ENCODE results near the gene GTPBP3. TPM values are rescaled to one million over a fixed set of nuclear protein-coding genes. Genes with fewer than 3 reads are reported as not detected.
"Not testable (repeated sequence)": the region's sequence is repeated elsewhere in the genome, so short reads cannot be mapped to it uniquely, and the experiment has no call there.

GTPBP3 gene
- total RNA-seq, 3 donors from 2014 or later: 16.1 to 24.3 (median 16.8) TPM

- H3K36me3 ChIP-seq (ENCODE audit: low read depth): no peaks in the 10 kb centered on the region
- TF ChIP-seq CTCF (IDR thresholded peaks at IDR 0.05): no peak
- H3K9me3 ChIP-seq: no peaks in the 10 kb centered on the region
- H3K4me3 ChIP-seq: no peak overlapping the region
- intact Hi-C loops (cut with DNase I, micrococcal nuclease): no loop called here
- ATAC-seq (no peak), DNase-seq (no peak)
- H3K4me1 ChIP-seq (ENCODE audit: low read depth): no peaks in the 10 kb centered on the region
Measured at GRCh38 chr19:17357078-17357666, 19.8 kb downstream of the GTPBP3 start.

- no peak for TF ChIP-seq CTCF (IDR thresholded peaks at IDR 0.05)
- DNase-seq (no peak), ATAC-seq (no peak)
- Histone ChIP-seq H3K4me3 (no peak overlapping the region), H3K36me3 (ENCODE audit: low read depth) (no peaks in the 10 kb centered on the region), H3K4me1 (ENCODE audit: low read depth) (no peaks in the 10 kb centered on the region), H3K9me3 (no peaks in the 10 kb centered on the region)
- intact Hi-C loops (cut with DNase I, micrococcal nuclease): no loop called here
Measured at GRCh38 chr19:17357724-17358123, 20.4 kb downstream of the GTPBP3 start.

- Histone ChIP-seq H3K4me1 (ENCODE audit: low read depth) (no peaks in the 10 kb centered on the region), H3K36me3 (ENCODE audit: low read depth) (no peaks in the 10 kb centered on the region), H3K9me3 (no peaks in the 10 kb centered on the region), H3K4me3 (no peak overlapping the region)
- intact Hi-C loops (cut with DNase I, micrococcal nuclease): no loop called here
- no peak for ATAC-seq
- no peak for DNase-seq
- no peak for TF ChIP-seq CTCF (IDR thresholded peaks at IDR 0.05)
Measured at GRCh38 chr19:17358395-17358794, 21.0 kb downstream of the GTPBP3 start.

GRCh38 chr19:17359905-17360800, 22.8 kb downstream of the GTPBP3 start:
- Histone ChIP-seq H3K9me3 (no peaks in the 10 kb centered on the region), H3K4me3 (no peak overlapping the region), H3K4me1 (ENCODE audit: low read depth) (no peaks in the 10 kb centered on the region), H3K36me3 (ENCODE audit: low read depth) (no peaks in the 10 kb centered on the region)
- intact Hi-C loops (cut with DNase I, micrococcal nuclease): no loop called here
- DNase-seq (no peak), ATAC-seq (no peak)
- TF ChIP-seq CTCF (IDR thresholded peaks at IDR 0.05): no peak

- H3K36me3 ChIP-seq (ENCODE audit: low read depth); H3K9me3 ChIP-seq; H3K4me3 ChIP-seq; DNase-seq; intact Hi-C loops (cut with DNase I, micrococcal nuclease); H3K4me1 ChIP-seq (ENCODE audit: low read depth); ATAC-seq: not testable (repeated sequence)
Measured at GRCh38 chr19:17363852-17364605, 26.7 kb downstream of the GTPBP3 start.

GRCh38 chr19:17365361-17365760, 28.0 kb downstream of the GTPBP3 start:
- no peaks in the 10 kb centered on the region for H3K9me3 ChIP-seq
- no peaks in the 10 kb centered on the region for H3K4me1 ChIP-seq (ENCODE audit: low read depth)
- no peaks in the 10 kb centered on the region for H3K36me3 ChIP-seq (ENCODE audit: low read depth)
- DNase-seq (no peak), ATAC-seq (no peak)
- H3K4me3 ChIP-seq: no peak overlapping the region
- intact Hi-C loops (cut with DNase I, micrococcal nuclease): no loop called here
- TF ChIP-seq CTCF (IDR thresholded peaks at IDR 0.05): no peak
